Skin epidermis (tissue), 12 donors: Measurements from ENCODE around the gene PADI2.

Source experiments
- H3K27ac ChIP-seq, 21 experiments: fragments of 200-600 bp; sonication (generic) in 11 of 21; one replicate each; pipeline ENCODE4 v1.5.0; 2020; ENCODE audit warnings: mild to moderate bottlenecking in 3 of 21, inconsistent platforms in 2 of 21, moderate library complexity in 2 of 21
- H3K4me3 ChIP-seq, 7 experiments: fragments of 200-600 bp; sonication (generic) in 2 of 7; one replicate each; pipeline ENCODE4 v1.5.0; 2020; ENCODE audit warnings: inconsistent platforms in 2 of 7, mild to moderate bottlenecking in 2 of 7, moderate library complexity in 1 of 7

Gene PADI2

GRCh38 chr1:17118706-17119075, 560 bp downstream of the PADI2 start:
- H3K27ac ChIP-seq, result peak overlapping the region in 3 of 21 experiments; percentile 28 to 48 (median 36)

GRCh38 chr1:17118268-17118667, 983 bp downstream of the PADI2 start:
- Histone ChIP-seq H3K27ac (peak overlapping the region in 2 of 21 experiments; percentile 36 to 48), H3K4me3 (peak overlapping the region in 2 of 7 experiments; percentile 30 to 32)

More at GRCh38 chr1:17118706-17119075, 560 bp downstream of the PADI2 start:
- H3K4me3 ChIP-seq, result peak overlapping the region in 4 of 7 experiments; percentile 10 to 32 (median 30)

DNA sequence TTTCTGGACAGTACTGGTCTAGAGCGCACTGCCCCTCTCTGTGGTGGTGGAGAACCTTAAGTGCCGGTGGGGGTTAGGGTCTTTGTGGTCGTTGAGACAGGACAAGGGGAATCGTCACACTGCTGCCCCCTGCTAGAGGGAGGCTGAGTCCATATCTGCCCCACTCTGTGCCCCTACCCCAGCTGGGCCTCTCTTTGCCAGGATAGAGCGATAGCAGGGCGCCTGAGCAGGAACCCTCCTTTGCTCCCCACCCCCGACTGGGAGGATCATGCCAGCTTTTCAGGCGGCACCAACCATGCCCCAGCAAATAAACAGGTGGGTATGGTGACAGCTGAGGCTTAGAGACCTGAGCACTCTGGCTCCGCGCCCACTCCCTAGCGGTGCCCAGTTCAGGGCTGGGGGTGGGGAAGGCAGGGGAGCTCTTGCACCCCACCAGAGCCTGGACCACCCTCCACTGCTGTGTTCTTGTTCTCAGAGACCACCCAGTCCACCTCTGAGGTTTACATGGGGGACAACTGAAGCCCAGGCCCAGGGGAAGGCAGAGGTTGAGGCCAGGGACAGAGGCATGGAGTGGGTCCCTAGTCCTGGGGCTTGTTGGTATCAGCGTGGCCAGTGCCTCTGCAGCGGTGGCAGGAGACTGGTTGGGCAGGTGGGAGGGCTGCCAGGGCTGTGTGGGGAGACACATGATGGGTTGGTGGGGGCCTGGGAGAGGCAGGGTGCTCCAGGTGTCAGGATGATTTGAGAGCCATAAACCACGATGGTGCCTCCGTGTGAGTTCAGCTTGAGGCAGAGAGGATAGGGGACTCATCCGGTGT, 1.6 kb downstream of the PADI2 start:
- H3K4me3 ChIP-seq, result no peak overlapping the region
- no peak overlapping the region for H3K27ac ChIP-seq

DNA sequence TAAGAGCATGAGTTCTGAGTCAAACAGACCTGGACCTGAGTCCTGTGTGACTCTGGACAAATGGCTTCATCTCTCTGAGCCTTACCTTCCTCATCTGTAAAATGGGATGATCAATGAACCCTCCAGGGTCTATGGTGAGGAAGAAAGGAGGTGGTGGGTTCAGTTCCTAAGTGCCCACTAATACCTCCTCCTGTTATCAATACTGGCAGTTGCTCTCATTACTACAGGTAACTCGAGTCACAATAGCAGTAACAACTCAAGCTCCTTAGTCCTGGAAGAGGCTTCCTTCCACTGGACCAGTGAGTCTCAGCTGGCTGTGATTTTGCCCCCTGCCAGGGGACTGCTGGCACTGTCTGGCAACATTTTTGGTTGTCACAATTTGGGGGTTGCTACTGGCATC, 2.6 kb downstream of the PADI2 start:
- H3K4me3 ChIP-seq, result no peak overlapping the region
- no peak overlapping the region for H3K27ac ChIP-seq

GRCh38 chr1:17113963-17114362, 5.3 kb downstream of the PADI2 start:
- Histone ChIP-seq H3K4me3 (no peak overlapping the region), H3K27ac (no peak overlapping the region)

- Histone ChIP-seq H3K4me3 (no peak overlapping the region), H3K27ac (no peak overlapping the region)
Observed at GRCh38 chr1:17112496-17113236, 6.6 kb downstream of the PADI2 start.

GRCh38 chr1:17112076-17112475, 7.2 kb downstream of the PADI2 start:
- H3K4me3 ChIP-seq, result no peak overlapping the region

DNA sequence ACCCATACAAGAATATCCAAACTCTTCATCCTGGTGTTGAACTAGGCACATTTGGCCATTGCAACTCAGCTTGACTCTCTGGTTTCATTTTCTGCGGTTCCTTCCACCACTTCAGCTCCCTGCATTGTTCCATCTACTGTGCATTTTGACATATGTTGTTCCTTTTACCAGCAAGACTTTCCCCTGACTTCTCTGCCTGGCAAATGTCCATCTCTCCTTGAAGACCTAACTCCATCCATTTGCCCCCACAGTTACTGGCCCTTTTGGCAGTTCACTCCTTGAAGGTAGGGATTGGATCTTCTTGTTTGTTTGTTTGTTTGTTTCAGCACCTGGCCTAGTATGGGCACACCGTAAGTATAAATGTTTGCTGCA, 8.7 kb downstream of the PADI2 start:
- Histone ChIP-seq H3K27ac (no peak overlapping the region), H3K4me3 (no peak overlapping the region)

More at GRCh38 chr1:17112076-17112475, 7.2 kb downstream of the PADI2 start:
- H3K27ac ChIP-seq, result no peak overlapping the region

- Histone ChIP-seq H3K4me3 (no peak overlapping the region), H3K27ac (no peak overlapping the region)
Observed at GRCh38 chr1:17109892-17110554, 9.2 kb downstream of the PADI2 start.

DNA sequence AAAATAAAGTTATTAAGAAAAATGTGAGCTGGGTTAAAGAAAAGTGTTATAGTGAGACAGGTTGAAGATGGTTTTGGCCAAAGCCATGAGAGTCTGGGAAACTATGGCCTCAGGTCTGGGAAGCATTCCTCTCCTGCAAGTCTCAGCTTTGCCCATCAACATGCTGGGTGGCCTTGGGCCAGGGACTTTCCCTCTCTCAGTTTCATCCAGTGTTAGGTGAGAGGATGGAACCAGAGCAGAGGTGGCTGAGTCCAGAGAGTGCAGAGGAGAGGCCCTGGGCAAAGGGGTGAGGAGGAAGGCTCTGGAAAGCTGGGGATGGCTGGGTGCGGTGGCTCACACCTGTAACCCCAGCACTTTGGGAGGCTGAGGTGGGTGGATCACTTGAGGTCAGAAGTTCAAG, 10.5 kb downstream of the PADI2 start:
- no peak overlapping the region for H3K4me3 ChIP-seq
- H3K27ac ChIP-seq, result no peak overlapping the region

DNA sequence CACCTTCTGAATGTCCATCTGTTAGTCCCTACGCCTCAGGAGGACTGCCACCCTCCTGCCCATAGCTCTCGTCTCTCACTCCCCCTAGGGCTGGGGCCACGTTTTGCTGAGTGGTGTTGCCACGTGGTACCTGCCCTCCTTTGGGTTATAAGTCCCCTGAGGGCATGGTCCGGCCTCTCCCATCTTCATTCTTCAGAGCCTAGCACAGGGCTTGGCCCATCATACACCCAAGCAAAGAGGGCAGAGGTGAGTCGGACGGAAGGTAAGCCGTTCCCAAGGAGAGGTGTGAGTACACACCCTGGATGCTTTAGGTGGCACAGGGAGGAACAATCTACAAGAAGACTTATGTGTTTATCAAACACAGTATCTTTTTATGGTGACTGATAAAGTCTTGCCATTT, 10.9 kb downstream of the PADI2 start:
- Histone ChIP-seq H3K27ac (peak overlapping the region in 1 of 21 experiments; percentile 55), H3K4me3 (no peak overlapping the region)

DNA sequence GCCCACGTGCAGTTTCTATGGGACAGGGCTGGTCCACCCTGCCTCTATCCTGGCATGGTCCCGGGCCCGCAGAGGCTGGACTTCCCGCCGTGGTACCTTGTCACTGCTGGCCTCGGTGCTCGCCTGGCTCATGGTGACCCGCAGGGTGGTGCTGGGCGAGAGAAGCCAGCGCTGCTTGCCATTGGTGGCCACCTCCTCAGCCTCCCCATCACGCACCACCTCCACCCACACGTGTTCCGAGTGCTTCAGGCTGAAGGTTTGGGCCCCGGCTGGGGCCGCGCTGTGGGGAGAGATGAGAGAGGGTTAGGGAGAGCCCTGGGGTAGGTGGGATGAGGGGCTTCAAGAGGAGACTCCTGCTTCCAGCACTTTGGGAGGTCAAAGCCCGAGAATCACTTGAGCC, 14.5 kb downstream of the PADI2 start:
- no peak overlapping the region for H3K4me3 ChIP-seq
- no peak overlapping the region for H3K27ac ChIP-seq

GRCh38 chr1:17102232-17102631, 17.0 kb downstream of the PADI2 start:
- no peak overlapping the region for H3K27ac ChIP-seq
- no peak overlapping the region for H3K4me3 ChIP-seq

GRCh38 chr1:17101261-17101660, 18.0 kb downstream of the PADI2 start:
- Histone ChIP-seq H3K4me3 (no peak overlapping the region), H3K27ac (no peak overlapping the region)

- H3K4me3 ChIP-seq, result no peak overlapping the region
Observed at GRCh38 chr1:17099616-17100340, 19.5 kb downstream of the PADI2 start.

DNA sequence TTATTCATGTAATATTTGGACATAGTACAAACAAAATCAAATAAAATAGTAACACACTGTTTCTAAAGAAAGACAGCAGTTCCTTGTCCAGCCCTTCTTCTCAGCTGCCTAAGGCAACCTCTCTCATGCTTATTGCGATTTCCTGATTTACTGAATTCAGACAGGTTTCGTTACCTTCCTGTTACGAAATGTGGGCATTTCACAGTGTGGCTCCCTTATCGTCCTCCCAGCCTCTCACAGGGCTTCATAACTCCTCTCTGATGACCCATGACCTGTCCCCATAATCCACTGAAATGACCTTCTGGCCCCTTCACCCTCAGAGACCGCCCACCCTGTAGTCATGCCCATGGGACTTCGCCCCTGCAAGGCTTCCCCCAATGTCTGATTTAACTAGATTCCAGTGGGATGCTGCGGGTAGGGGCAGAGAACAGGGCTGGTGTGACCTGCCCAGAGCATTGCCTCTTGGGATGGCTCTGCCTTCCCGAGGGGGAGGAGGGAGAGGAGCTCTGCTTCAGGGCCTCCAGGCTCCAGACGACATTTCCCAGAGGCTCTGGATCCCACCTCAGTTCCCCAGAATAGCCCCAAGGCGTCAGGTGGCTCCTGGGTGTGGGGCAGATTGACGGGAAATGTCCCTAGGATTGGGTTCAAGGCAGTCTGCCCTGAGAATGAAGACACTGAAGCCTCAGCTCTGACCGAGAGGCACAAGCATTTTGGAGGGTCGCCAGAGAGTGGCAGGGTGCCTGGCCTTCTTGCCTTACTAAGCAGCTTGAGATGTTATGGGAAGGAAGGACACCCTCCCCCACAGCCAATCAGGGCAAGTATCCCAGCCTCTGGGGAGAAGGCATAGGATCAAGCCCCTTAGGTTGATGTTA, 20.6 kb downstream of the PADI2 start:
- H3K4me3 ChIP-seq, result no peak overlapping the region
- peak overlapping the region in 7 of 21 experiments; percentile 10 to 62 (median 39) for H3K27ac ChIP-seq

More at GRCh38 chr1:17099616-17100340, 19.5 kb downstream of the PADI2 start:
- H3K27ac ChIP-seq, result peak overlapping the region in 3 of 21 experiments; percentile 34 to 62 (median 36)

DNA sequence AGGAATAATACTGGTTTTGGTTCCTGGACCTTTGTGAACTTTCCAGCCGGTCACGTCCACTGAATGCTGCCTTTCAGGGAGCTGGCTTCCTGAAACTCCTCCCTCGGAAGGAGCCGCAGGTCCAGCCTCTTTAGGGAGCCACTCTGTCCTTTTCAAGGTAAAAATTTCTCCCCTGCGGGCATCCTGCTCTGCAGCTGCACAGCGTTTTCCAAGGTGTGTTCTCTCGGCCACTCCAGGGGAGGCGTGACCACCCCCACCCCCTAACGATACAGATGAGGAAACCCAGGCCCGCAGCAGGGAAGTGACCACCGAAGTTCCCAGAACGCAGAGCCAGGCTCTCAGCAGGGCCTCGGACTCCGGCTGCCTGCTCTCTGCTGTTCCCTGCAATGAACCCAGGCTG, 21.5 kb downstream of the PADI2 start:
- Histone ChIP-seq H3K27ac (peak overlapping the region in 2 of 21 experiments; percentile 47 to 49), H3K4me3 (no peak overlapping the region)

DNA sequence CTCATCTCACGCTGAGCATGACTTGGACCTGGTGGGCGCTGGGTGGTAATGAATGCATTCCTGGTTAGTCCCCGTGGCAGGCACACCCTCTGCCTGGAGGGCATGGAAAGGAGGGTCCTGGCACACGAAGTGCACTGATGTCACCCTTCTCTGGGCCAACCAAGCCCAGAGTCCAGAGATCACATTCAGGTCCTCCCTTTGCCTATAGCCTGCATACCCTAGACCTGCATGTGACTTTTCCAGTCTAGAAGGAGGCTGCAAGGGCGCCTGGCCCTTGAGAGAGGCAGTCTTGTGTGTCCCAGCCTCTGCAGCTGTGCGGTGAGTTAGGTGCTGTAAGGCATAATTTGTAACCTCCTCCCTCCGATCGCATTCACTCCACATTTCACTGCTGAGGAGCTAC, 22.1 kb downstream of the PADI2 start:
- no peak overlapping the region for H3K27ac ChIP-seq
- H3K4me3 ChIP-seq, result no peak overlapping the region

GRCh38 chr1:17096584-17096983, 22.7 kb downstream of the PADI2 start:
- Histone ChIP-seq H3K27ac (no peak overlapping the region), H3K4me3 (no peak overlapping the region)
